Smooth muscle cell (in vitro differentiated cells): Measurements from ENCODE around the gene FNBP1L. TPM values are rescaled to one million over a fixed set of nuclear protein-coding genes. Genes with fewer than 3 reads are reported as not detected.
"Not testable (repeated sequence)": the region's sequence is repeated elsewhere in the genome, so short reads cannot be mapped to it uniquely, and the experiment has no call there.

ENCODE experiments used
- DNase-seq: peaks from one replicate; lab custom pipeline; 2025; ENCODE audit not compliant: unreplicated experiment; lab: John Stamatoyannopoulos, UW
- H2AFZ ChIP-seq: fragments of 200-600 bp; sonication (generic); 2 replicates; pipeline ENCODE4 v1.6.0; 2016; ENCODE audit warnings: antibody characterized with exemption, low read depth, mild to moderate bottlenecking
- H3F3A ChIP-seq: fragments of 200-600 bp; sonication (generic); 2 replicates; pipeline ENCODE4 v1.6.0; 2017; ENCODE audit warnings: antibody characterized with exemption, low read depth
- H3K27ac ChIP-seq: fragments of 200-600 bp; sonication (generic); 2 replicates; pipeline ENCODE4 v1.5.1; 2016; ENCODE audit warnings: low read depth, mild to moderate bottlenecking
- H3K27me3 ChIP-seq: fragments of 200-600 bp; sonication (generic); 2 replicates; pipeline ENCODE4 v1.6.1; 2016; ENCODE audit warnings: low read depth, mild to moderate bottlenecking
- H3K36me3 ChIP-seq: fragments of 200-600 bp; sonication (generic); 2 replicates; pipeline ENCODE4 v1.5.1; 2016; ENCODE audit warnings: low read depth
- H3K4me1 ChIP-seq: fragments of 200-600 bp; sonication (generic); 2 replicates; pipeline ENCODE4 v1.5.1; 2016; ENCODE audit warnings: low read depth
- H3K4me2 ChIP-seq: fragments of 200-600 bp; sonication (generic); 2 replicates; pipeline ENCODE4 v1.6.0; 2016; ENCODE audit warnings: mild to moderate bottlenecking
- H3K4me3 ChIP-seq: fragments of 200-600 bp; sonication (generic); 2 replicates; pipeline ENCODE4 v1.5.1; 2016; ENCODE audit warnings: mild to moderate bottlenecking
- H3K79me2 ChIP-seq: fragments of 200-600 bp; sonication (generic); 2 replicates; pipeline ENCODE4 v1.6.0; 2016; ENCODE audit warnings: low read depth, mild to moderate bottlenecking
- H3K9ac ChIP-seq: fragments of 200-600 bp; sonication (generic); 2 replicates; pipeline ENCODE4 v1.6.0; 2016; ENCODE audit warnings: low read depth
- H3K9me3 ChIP-seq: fragments of 200-600 bp; sonication (generic); replicated peaks from 2 replicates; pipeline ENCODE4 v1.5.1; 2016; ENCODE audit warnings: low read depth
- H4K20me1 ChIP-seq: fragments of 200-600 bp; sonication (generic); 2 replicates; pipeline ENCODE4 v1.6.0; 2016; ENCODE audit warnings: low read depth
- CTCF ChIP-seq: fragments of 200-600 bp; sonication (generic); IDR thresholded peaks from 2 replicates; pipeline ENCODE4 v1.5.1; 2017; ENCODE audit warnings: borderline replicate concordance, mild to moderate bottlenecking, antibody characterized with exemption; ENCODE audit not compliant: insufficient read depth, poor library complexity, severe bottlenecking
- WGBS: methylation state at CpG from one replicate; pipeline ENCODE4 v1.1.7; 2016; ENCODE audit warnings: low lambda C conversion rate; 5-methylcytosine and 5-hydroxymethylcytosine counted together
- polyA plus RNA-seq: library from polyadenylated mRNA; unstranded; fragments of >200 nt; fragmentation: Nextera tagmentation; extraction: Ambion mirVana; gene quantifications from 2 replicates; pipeline ENCODE4 v1.2.1, GENCODE V29; 2016
- total RNA-seq: library from RNA; depleted of rRNA; stranded (reverse); fragments of >200 nt; gene quantifications from 2 replicates; pipeline ENCODE4 v1.2.3, GENCODE V29; 2014

FNBP1L gene
- total and polyA plus RNA-seq, 2 experiments from 2014 or later: 18.7 to 60.4 TPM

DNA sequence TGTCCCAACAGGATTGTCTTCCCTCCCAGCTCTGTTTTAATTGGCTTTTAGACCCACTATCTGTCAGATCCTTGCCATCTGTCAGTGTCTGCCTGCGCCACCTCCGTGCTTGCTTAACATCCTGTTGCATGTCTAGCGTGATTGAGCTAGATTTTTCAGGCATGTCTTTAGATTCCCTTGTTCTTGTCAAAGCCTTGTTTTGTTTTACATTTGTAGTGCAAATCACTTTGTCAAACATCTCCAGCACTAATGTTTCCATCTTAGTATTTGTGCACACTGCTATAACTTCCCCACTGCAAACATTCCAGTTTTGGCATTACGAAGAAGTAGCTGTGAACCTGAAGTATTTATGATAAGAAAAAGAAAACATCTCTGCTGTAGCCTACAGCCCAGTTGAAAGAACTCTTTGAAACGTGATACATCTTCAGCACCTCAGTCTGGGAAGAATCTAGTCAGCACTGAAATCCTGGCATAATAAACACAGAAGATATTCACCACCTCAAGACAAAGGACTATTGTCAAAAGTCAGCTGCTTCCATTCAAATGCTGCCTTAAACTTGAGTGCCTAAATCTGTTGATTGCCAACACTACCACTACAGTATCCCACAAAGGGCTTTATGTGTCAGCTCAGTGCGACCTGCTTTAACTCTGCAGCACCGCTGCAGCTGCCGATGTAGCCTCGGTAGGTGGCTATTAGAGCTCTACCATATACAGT, 105.0 kb downstream of the FNBP1L start:
- Histone ChIP-seq H3K79me2 (no peaks in the 10 kb centered on the region), H3K27me3 (no peaks in the 10 kb centered on the region), H3K4me1 (peaks cover 5% of the 10 kb centered on the region), H3K4me3 (no peak overlapping the region), H4K20me1 (peaks cover 9% of the 10 kb centered on the region), H3F3A (peaks cover 8% of the 10 kb centered on the region), H3K36me3 (peaks cover 19% of the 10 kb centered on the region), H3K9ac (no peak overlapping the region), H3K9me3 (no peaks in the 10 kb centered on the region), H3K4me2 (no peak overlapping the region), H3K27ac (peak overlapping the region; percentile 38), H2AFZ (no peak overlapping the region)
- WGBS: 33% methylated on average over 9 of the region's 9 CpGs
- TF ChIP-seq CTCF: no peak
- DNase-seq: no peak

- H3K27ac ChIP-seq, H3K27me3 ChIP-seq, H3K9ac ChIP-seq, H3K4me1 ChIP-seq, H3F3A ChIP-seq, H2AFZ ChIP-seq, H3K4me2 ChIP-seq, H4K20me1 ChIP-seq, H3K9me3 ChIP-seq, H3K4me3 ChIP-seq, DNase-seq, H3K79me2 ChIP-seq: not testable (repeated sequence)
- 69% methylated on average over 4 of the region's 4 CpGs for WGBS
- peaks cover 12% of the 10 kb centered on the region for H3K36me3 ChIP-seq
These were observed 106.1 kb downstream of the FNBP1L start for GRCh38 chr1:93553886-93554490.

GRCh38 chr1:93554883-93555872, 107.3 kb downstream of the FNBP1L start:
- no peak for TF ChIP-seq CTCF
- Histone ChIP-seq H4K20me1 (peaks cover 9% of the 10 kb centered on the region), H3K4me2 (no peak overlapping the region), H3K79me2 (no peaks in the 10 kb centered on the region), H3F3A (peaks cover 8% of the 10 kb centered on the region), H3K9ac (no peak overlapping the region), H3K9me3 (no peaks in the 10 kb centered on the region), H3K4me1 (peaks cover 5% of the 10 kb centered on the region), H3K36me3 (peaks cover under 1% of the 10 kb centered on the region), H3K27ac (no peak overlapping the region), H2AFZ (no peak overlapping the region), H3K27me3 (no peaks in the 10 kb centered on the region), H3K4me3 (no peak overlapping the region)
- 68% methylated on average over 7 of the region's 7 CpGs for WGBS
- DNase-seq: no peak

DNA sequence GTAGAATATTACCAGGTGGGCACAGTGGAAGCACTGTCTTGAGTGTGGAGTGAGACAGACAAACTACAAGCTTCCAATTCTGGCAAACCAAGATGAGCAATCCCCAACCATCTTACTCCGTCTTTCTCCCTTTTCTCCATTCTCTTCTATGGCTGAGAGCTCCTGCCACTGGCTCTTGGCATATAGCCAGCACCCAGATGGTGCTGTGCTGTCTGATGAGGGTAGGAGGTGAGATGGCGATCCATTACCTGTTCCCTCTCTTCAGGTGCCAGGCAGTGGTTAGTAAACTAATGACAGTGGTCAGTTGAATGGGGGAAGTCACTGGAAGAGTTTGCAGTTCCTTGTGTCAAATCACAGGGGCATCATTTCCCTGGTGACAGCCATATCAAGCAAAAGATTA, 108.4 kb downstream of the FNBP1L start:
- Histone ChIP-seq H4K20me1 (peaks cover 9% of the 10 kb centered on the region), H3K79me2 (no peaks in the 10 kb centered on the region), H3K36me3 (no peaks in the 10 kb centered on the region), H3K4me2 (no peak overlapping the region), H3K9me3 (no peaks in the 10 kb centered on the region), H3F3A (peaks cover 4% of the 10 kb centered on the region), H3K4me1 (peaks cover 5% of the 10 kb centered on the region), H3K27ac (no peak overlapping the region), H3K4me3 (no peak overlapping the region), H3K9ac (no peak overlapping the region), H2AFZ (no peak overlapping the region), H3K27me3 (no peaks in the 10 kb centered on the region)
- no peak for TF ChIP-seq CTCF
- WGBS: 96% methylated on average over 2 of the region's 2 CpGs
- no peak for DNase-seq
